IPS-NIHi7 (cell line): ENCODE measurements around the gene MCU.
"Not testable (repeated sequence)": the region's sequence is repeated elsewhere in the genome, so short reads cannot be mapped to it uniquely, and the experiment has no call there.

Experiments
- DNase-seq: peaks from one replicate; pipeline ENCODE4 v3.0.0; 2012; ENCODE audit warnings: mixed read lengths; ENCODE audit errors: extremely low spot score

Gene MCU

DNA sequence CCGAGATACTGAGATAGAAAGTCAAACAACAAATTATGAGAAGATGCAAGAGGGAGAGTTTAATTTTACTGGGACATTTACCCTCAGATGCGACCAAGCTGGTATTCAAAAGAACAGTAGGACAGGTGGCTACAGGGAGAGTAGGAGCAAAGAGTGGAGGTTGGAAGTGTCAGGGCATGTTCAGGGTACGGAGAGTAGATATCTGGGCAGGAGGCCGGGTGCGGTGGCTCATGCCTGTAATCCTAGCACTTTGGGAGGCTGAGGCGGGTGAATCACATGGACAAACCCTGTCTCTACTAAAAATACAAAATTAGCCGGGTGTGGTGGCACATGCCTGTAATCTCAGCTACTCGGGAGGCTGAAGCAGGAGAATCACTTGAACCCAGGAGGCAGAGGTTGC, 5.5 kb upstream of the MCU start:
- DNase-seq: not testable (repeated sequence)

DNA sequence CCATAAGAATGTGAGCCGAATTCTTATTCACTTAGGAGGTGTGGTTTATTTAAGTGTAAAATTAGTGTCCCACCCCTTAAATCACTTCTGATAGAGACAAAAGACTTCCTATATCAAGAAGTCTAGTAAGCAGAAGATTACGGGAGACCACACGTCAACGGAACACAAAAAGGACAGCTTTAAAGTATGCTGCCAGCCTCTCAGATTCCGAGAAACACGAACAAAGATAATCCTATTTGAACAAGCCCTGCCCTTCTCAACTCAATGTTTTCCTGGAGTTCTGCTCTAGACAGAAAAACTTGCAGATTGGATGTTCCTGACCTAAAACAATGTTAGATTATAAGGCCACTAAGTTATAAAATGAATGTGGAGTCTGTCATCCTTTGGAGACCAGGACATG, 4.9 kb upstream of the MCU start:
- DNase-seq: no peak

DNA sequence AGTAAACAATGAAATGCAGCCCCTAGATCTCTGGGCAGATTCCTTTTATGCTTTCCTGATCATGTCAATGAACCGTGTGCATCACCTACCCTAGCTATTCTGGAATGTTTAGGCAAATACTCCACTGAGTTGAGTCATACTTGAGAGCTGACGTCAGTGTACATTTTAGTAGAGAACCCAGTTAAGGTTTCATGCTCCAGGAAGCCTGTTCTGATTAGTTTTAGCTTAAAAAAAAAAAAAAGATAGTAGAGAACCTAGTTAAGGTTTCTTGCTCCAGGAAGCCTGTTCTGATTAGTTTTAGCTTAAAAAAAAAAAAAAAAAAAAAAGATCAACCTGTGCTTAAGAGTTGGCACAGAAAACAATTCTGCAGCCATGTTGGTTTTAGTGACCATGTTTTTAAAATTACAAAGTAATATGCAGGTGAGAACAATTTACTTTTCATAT, 3.7 kb upstream of the MCU start:
- DNase-seq: no peak

DNA sequence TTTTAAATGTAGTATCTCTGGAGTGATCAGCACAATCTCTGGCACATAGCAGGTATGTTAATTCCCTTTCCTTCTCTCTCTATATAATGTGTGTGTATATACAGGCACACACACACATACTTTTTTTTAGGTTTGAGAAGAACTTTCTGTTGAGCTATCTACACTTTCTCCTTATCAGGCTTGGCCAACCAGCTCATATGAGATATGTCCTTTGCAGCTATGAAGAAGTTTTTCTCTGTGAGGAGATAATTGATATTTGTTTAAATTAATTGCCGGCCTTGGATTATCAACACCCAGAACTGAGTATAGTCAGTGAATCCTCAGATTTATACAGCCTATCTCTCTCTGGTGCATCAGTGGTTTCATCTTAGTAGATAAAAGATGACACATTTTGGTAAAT, 2.3 kb upstream of the MCU start:
- DNase-seq: no peak

DNA sequence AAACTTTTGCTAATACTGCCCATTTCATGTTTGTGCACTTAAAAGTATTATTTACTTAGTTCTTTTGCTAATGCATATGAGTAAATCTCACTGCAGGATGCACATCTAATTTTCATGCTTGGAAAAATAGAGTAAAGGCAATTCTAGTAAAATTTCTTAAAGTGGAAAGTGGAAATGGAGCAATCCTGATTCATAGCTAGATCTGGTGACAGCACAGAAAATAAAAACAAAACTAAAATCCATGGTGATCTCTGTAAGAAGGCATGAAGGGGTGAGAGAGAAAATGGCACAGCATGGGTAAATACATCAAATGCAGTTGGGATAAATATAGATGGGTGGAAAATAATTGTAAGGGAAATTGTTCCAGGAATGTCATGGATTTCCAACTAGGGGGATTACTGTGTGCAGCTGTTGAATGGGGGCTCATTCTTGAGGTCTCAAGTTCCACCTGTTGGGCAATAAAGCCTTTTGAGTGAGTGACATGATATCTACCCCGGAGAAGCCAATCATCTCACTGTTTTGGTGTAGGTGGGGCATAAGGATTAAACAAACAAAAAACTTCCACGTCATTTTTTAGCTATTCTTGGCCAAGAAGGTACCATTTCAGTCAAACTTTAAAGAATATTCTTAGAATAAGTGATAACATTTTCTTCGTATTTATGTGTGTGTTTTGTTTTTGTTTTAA, 1.7 kb upstream of the MCU start:
- DNase-seq: no peak

DNA sequence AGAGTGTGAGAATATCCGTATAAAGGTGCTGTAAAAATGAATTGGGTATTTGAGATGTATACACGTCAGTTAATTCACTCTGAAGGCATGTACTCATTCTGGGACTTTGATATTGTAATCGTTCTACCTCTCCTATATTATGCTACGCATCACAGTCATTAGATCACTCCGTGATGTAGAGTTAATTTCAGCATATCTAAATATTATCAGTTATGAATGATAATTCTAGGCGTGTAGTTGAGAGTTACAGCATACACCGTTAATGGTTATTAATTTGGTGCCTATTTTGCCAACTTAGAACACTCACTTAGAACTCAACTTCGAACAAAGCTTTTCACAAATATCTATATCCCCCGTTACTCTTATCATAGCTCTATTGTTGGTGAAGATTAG, 477 bp upstream of the MCU start:
- DNase-seq: no peak

DNA sequence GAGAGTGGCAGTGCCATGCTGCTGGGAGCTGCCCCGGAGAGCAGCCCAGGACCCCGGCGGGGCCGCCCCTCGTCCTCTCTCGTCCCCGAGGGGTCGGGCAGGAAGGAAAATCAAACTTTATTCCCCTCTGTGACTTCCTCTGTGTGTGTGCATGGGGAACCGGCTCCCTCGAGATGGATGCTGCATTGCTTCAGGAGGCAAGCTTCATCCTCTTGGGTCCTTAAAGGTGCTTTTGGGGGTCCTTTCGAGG, 726 bp downstream of the MCU start:
- no peak for DNase-seq

DNA sequence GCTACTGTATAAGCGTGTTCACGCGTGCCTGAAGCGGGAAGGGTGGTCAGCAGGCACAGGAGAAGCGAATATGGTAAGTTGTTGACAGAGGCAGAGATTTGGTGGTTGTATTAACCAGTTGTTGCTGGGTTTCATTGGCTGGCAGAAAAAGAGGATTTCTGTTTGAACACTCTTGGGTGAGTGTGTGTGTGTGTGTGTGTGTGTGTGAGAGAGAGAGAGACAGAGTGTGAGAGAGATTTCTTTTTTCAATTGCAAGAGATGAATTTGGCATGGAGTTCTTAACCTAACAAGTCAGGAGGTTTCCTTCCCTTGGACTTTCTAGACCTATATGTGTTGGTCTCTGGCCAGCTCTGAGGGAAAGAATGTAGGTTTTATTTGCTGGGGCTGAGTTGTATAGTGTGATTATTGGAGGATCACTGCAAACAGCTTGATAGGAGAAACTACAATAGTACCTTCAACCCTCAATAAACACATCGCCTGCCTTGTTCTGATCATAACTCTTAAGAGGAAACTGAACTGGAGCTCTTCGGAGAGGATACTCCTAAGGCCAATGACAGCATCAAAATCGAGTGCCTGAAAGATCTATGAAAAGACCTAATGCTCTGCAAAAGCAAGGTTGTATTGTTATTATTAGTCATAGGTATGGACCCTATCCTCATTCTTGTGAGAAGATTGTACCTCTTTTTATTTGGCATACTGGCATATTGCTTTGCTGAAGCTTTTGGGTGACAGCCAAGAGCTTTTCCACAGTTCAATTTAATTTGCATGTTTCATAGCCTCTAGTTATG, 1.2 kb downstream of the MCU start:
- DNase-seq: no peak

DNA sequence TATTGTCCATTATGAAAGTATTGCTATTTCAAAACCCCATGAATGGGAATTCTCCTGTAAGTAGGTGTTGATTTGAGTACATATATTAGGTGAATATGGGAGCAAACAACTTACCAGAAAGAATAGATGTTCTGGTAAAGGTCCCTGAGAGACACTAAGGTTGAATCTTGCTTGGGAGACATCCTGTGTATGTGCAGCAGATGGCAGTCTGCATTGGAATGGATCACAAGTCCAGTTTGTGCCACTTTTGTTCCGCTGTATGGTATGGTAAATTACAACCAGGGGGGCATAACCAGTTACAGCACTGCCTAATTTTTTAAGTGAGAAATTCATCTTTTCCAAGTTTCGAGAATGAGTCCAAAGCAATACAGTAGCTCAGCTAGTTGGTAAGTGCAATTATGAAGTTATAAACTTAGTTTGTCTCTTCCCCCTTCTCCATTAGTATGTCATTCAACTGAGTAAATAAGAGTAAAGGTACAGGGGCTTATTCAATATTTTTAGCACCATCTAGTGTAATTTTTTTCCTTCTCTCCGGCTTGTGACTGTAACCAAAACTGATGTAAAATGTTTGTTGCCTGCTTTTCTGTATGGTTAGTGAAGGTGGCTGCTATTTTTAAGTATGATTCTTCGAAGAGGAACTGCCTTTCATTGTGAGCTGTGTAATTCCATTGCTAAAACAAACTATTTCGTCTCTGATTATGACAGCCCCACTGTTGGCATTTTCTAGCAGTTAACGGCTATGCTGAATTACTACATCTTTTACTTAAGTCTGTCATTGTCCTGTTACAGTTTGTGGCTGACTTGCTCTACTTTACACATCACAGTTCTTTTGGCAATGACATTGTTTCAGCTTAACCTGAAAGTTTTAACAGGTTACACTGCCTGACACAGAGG, 2.8 kb downstream of the MCU start:
- DNase-seq: no peak

DNA sequence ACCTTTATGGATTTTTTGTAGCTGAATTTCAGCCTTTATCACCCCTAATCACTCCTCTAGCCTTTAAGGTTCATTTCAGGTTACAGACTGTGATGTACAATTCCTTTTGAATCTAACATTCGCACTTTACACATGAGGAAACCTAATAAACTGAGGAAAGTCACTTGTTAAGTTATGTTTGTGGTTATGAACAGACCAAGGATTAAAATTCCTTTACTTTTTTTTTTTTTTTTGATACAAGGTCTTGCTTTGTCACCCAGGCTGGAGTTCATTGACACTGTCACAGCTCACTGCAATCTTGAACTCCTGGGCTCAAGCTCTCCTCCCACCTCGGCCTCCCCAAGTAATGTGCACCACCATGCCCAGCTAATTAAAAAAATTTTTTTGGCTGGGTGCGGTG, 3.6 kb downstream of the MCU start:
- no peak for DNase-seq

DNA sequence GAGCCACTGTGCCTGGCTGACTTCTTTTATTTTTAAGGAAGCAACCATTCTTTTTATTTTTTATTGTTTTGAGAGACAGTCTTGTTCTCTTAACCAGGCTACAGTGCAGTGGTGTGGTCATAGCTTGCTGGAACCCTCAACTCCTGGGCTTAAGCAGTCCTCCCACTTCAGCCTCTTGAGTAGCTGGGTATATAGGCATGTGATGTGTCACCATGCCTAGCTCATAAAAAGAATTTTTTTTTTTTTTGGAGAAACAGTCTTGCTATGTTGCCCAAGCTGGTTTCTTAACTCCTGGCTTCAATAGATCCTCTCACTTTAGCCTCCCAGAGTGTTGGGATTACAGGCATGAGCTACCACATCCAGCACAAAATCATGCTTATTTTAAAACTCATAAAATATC, 5.8 kb downstream of the MCU start:
- no peak for DNase-seq

DNA sequence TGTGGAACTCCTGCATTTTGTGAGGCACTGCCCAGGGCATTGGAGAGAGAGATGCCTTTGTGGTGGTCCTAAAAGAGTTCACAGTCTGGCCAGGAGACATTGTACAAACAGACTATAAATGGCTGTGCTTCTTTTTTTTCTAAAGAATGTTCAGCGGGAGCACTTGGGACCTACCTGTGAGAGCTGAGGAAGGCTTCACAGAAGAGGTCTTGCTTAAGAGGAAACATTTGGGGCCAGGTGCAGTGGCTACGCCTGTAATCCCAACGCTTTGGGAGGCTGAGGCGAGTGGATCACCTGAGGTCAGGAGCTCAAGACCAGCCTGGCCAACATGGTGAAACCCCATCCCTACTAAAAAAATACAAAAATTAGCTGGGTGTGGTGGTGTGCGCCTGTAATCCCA, 10.5 kb downstream of the MCU start:
- not testable (repeated sequence) for DNase-seq

DNA sequence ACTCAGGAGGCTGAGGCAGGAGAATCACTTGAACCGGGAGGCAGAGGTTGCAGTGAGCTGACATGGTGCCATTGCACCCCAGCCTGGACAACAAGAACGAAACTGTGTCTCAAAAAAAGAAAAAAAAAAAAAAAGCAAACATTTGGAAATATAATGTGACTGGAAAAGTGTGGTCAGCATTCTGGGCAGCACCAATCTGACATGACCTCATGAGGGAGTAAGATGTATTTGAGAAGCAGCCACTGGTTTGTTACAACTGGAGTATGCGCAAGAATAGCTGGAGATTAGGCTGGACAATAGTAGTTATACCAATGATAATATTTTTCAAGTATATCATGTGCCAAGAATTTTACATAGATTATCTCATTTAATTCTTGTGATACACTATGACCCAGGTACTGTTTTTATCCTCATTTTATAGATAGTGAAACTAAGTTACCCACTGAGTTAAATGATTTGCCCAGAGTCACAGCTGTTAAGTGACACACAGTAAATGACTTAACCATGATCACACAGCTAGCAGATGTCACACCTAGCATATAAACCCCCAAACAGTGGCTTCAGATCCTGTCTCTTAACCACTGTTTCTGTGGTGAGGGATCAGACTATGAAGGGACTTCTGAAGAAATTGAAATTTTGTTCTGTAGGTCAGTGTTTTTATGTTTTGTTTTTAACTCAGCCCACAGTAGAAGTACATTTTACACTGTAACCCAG, 11.1 kb downstream of the MCU start:
- DNase-seq: no peak

DNA sequence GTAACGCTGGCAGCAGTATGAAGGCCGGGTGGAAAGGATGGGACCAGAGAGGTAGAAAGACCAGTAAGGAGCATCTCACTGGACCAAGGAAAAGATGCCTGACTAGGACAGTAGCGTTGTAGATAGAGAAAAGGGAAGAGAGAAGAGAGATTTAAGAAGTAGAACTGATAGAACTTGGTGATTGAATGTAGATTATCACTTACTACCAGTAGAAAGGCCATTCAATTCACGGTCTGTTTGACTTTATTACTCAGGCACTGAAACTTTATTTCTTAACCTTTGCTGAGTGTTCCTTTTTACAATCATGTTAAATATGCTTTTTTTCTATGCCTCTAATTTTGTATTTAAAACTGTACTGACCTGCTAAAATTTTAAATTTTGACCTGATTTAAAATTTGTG, 12.2 kb downstream of the MCU start:
- DNase-seq: no peak

DNA sequence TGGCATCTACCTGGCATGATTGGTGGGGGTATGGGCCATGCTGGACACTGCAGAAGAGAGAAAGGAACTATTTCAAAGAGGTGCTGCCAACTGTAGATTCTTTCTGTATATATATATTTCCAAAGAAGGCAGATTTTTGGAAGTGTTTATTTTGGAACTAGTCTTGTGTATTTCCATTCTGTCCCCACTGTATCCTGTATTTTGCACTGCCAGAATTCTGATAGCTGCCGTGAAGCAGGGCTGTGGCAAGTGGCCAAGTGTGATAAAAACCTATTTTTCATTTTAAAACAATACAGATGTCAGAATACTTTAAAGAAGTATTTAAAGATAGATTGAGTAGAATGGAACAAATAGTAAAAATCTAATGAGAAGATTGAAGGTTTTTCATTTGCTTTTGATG, 17.1 kb downstream of the MCU start:
- no peak for DNase-seq

DNA sequence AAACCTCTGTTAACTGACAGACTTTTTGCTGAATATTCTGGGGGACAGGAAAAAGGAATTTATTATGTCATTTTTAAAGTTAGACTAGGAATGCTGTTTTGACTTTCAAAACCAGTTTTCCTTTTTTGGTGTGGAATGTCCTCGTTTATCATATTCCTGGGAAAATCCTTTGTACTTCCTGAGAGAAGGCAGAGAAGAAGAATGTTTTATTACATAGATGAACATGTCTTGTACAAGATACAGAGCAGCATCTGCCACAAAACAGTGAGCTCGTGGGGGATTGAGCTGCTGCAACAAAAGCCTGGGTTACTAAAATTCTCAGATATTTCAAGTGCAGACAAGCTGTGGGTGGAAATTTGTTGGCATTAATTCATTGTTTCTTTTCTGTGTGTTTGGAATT, 20.2 kb downstream of the MCU start:
- DNase-seq: no peak

DNA sequence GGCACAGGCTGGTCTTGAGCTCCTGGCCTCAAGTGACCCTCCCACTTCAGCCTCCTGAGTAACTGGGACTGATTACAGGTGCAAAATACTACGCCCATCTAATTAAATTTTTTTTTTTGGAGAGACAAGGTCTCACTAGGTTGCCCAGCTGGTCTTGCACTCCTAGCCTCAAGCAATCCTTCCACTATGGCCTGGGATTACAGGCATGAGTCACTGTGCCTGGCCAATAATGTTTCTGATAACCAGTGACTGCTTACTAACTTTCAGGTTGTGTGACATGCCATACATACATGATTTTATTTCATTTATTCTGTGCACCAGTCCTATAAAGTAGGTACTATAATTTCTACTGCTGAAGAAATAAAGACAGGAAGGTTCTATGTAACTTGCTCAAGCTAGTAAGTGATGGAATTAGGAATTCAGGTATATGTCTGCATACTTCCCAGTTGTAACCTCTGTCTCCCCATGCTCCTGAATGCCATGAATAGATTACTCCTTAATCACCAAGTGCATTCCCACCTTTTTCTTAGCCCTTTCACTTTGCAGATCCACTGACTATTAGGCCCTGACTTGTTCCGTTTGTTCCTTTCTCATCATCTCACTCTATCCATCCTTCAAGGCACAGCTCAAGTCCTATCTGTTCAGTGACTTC, 28.1 kb downstream of the MCU start:
- DNase-seq: peak; percentile 23

DNA sequence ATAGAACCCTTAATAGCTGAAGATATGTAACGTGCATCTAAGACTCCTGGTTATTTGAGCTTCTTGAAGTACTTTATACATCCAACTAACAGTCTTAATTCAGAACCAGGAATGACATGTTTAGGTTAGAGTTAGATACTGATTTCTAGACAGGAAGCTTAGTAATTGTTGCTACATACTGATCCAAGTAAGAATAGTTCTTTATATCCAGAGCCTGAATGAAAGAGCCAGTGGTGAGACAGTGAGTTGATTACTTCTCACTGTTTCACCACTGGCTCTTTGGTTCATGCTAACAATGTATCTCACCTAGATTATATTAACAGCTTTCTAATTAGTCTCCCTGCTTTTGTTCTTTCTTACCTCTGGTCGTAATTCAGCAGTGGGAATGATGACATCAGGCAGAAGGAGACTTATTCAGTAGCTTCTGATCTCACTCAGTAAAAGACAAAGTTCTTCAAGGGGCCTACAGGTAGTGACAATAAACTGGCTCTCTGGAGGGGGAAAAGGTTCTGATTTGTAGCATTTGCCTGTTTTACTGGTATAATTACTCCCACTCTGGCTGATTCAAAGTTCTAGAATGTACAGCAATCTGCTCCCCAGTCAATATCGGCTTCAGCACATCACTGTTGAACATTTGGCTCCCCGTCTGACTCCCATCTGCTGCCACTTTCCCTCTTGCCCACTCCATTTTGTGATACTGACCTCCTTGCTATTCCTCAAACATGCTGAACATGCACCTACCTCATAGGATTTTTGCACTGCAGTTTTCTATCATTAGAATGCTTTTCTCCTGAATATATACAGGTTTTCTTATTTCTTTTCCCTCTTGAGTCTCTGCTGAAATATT, 29.1 kb downstream of the MCU start:
- no peak for DNase-seq

DNA sequence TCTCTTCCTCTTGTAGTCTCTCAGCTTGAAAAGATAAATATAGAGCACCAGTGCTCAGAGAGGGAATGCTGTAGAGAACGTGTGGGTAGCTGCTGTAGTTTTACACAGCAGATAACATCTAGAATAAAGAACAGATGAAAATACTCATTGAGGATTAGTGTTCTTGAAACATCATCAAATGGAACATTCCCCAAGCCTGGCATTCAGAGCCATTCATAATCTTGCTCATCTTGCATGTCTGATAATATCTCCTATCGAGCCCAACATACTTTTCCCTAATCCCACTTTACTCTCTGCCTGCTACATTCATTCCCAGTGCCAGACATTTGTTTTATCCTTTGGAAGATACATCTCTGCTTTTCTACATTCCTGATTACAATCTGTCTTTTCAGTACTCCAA, 35.2 kb downstream of the MCU start:
- no peak for DNase-seq

DNA sequence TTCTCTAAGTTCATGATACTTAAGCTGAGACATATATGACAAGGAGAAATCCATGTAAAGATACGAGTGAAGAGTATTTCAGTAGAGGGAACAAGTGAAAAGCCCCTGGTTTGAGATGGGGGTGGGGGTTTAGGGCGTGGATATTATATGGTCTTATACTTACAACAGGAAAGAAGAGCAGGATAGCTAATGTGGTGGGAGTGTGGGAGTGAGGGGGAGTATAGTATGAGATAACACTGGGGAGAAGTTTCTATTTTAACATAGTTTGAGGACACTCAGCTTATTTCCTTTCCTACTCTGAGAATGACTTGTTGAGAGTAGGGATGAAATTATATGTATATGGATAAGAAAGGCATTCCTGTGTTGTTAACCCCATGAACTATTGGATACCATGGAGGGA, 36.5 kb downstream of the MCU start:
- no peak for DNase-seq

DNA sequence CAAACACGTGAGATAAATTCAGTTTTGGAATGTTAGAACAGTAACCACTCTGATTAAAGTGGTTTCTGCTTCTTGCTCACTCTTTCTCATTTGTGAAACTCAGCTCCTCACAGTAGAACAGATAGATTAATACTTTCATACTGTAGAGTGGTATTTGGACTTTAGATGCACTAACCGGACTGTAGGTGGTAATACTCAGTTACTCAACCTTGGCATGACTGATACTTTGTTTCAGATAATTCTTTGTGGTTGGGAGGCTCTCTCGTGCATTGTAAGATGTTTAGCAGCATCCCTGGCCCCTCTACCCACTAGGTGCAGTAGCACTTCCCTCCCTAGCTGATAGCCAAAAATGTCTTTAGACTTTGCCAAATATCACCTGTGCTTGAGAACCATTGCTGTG, 37.6 kb downstream of the MCU start:
- no peak for DNase-seq
